ENCODE measurements around the gene GOLGA6L4. TPM values are rescaled to one million over a fixed set of nuclear protein-coding genes. Genes with fewer than 3 reads are reported as not detected.
A peak's percentile ranks its signal among the peaks of the same experiment; 100 is the strongest.
"Not testable (repeated sequence)": the region's sequence is repeated elsewhere in the genome, so short reads cannot be mapped to it uniquely, and the experiment has no call there.

Gene GOLGA6L4
- total RNA-seq (5.3 and 7.5 TPM in 2 replicates), polyA plus RNA-seq (1.1 and 1.8 TPM in 2 replicates), polyA minus RNA-seq (2.1 and 3.7 TPM in 2 replicates), Bru-seq, nascent RNA (percentile 23 among the genes with signal in this experiment), BruChase-seq, experiment 1, labeled RNA remaining after a 6-hour chase (percentile 44 among the genes with signal in this experiment), BruChase-seq, experiment 2, labeled RNA remaining after a 2-hour chase (percentile 41 among the genes with signal in this experiment)
- polyA plus RNA-seq (2011; cell fraction: cytosol; rRNA removed): 0.62 TPM in 2 replicates
- 11.2 and 18.2 TPM in 2 replicates for polyA plus RNA-seq (2011; cell fraction: nucleus; rRNA removed)
- 1.7 and 2.1 TPM in 2 replicates for polyA plus RNA-seq (2012)
- not detected for polyA minus RNA-seq (2011; cell fraction: cytosol; rRNA and poly(A)+ RNA removed)
- polyA minus RNA-seq (2011; cell fraction: nucleus; rRNA and poly(A)+ RNA removed): 5.0 and 5.5 TPM in 2 replicates
- long read RNA-seq, partial matches to known transcripts: 0 of 1 reads
- long read RNA-seq, other reads (novel, unspliced or antisense): 1 of 1 reads

GRCh38 chr15:84235573-84235972 is at the start of gene GOLGA6L4:
Gene GOLGA6L4, plus strand, starts transcription at chr15:84235773. Its CDS starts 62 bp downstream, at chr15:84235835.
- H2AFZ ChIP-seq (ENCODE audit: low read depth, low read length); H3K27me3 ChIP-seq (ENCODE audit: control insufficient read depth in 2 of 2, insufficient read depth in 2 of 2, low read length in 2 of 2); H3K9ac ChIP-seq (replicated peaks; ENCODE audit: extremely low read depth, insufficient read depth, low read length); POLR2A ChIA-PET; CTCF ChIA-PET; H3K9me1 ChIP-seq (replicated peaks; ENCODE audit: control insufficient read depth, extremely low read depth, insufficient read depth, low read length); H3K4me1 ChIP-seq (ENCODE audit: control insufficient read depth, extremely low read depth, insufficient read depth, low read length); FAIRE-seq; DNase-seq (ENCODE audit: low read depth, low spot score); H4K20me1 ChIP-seq (replicated peaks; ENCODE audit: control insufficient read depth, extremely low read depth, insufficient read depth, low read length); H3K9me3 ChIP-seq (replicated peaks; ENCODE audit: control insufficient read depth, insufficient read depth, low read length); H3K36me3 ChIP-seq (ENCODE audit: control insufficient read depth in 2 of 2, extremely low read depth in 1 of 2, insufficient read depth in 2 of 2, low read length in 2 of 2); BruUV-seq (replicated peaks); H3K27ac ChIP-seq (ENCODE audit: insufficient read depth, low read depth, low read length); H3K4me2 ChIP-seq (ENCODE audit: insufficient read depth, low read length); intact Hi-C loops (cut with micrococcal nuclease); dilution Hi-C loops (cut with MboI; ENCODE audit: extremely low pct_ligation_motif_present, low sequenced_read_pairs); H3K4me3 ChIP-seq (replicated peaks in 1 of 3; ENCODE audit: insufficient read depth in 1 of 3, low read depth in 1 of 3, low read length in 3 of 3); H3K79me2 ChIP-seq (ENCODE audit: control insufficient read depth, insufficient read depth, low read length): not testable (repeated sequence)

GRCh38 chr15:84192982-84193381 is 42.6 kb upstream of the GOLGA6L4 start:
- H3K4me2 ChIP-seq (ENCODE audit: insufficient read depth, low read length); CTCF ChIA-PET; H3K36me3 ChIP-seq (ENCODE audit: control insufficient read depth in 2 of 2, extremely low read depth in 1 of 2, insufficient read depth in 2 of 2, low read length in 2 of 2); H3K9me3 ChIP-seq (replicated peaks; ENCODE audit: control insufficient read depth, insufficient read depth, low read length); DNase-seq (ENCODE audit: low read depth, low spot score); H3K4me3 ChIP-seq (replicated peaks in 1 of 3; ENCODE audit: insufficient read depth in 1 of 3, low read depth in 1 of 3, low read length in 3 of 3); H3K9me1 ChIP-seq (replicated peaks; ENCODE audit: control insufficient read depth, extremely low read depth, insufficient read depth, low read length); H3K9ac ChIP-seq (replicated peaks; ENCODE audit: extremely low read depth, insufficient read depth, low read length); H3K27me3 ChIP-seq (ENCODE audit: control insufficient read depth in 2 of 2, insufficient read depth in 2 of 2, low read length in 2 of 2); POLR2A ChIA-PET; H4K20me1 ChIP-seq (replicated peaks; ENCODE audit: control insufficient read depth, extremely low read depth, insufficient read depth, low read length); H2AFZ ChIP-seq (ENCODE audit: low read depth, low read length); H3K79me2 ChIP-seq (ENCODE audit: control insufficient read depth, insufficient read depth, low read length); FAIRE-seq; H3K4me1 ChIP-seq (ENCODE audit: control insufficient read depth, extremely low read depth, insufficient read depth, low read length); dilution Hi-C loops (cut with MboI; ENCODE audit: extremely low pct_ligation_motif_present, low sequenced_read_pairs); H3K27ac ChIP-seq (ENCODE audit: insufficient read depth, low read depth, low read length); BruUV-seq (replicated peaks); intact Hi-C loops (cut with micrococcal nuclease): not testable (repeated sequence)

GRCh38 chr15:84195603-84196002 is 40.0 kb upstream of the GOLGA6L4 start:
- H3K36me3 ChIP-seq (ENCODE audit: control insufficient read depth in 2 of 2, extremely low read depth in 1 of 2, insufficient read depth in 2 of 2, low read length in 2 of 2); intact Hi-C loops (cut with micrococcal nuclease); H3K4me3 ChIP-seq (replicated peaks in 1 of 3; ENCODE audit: insufficient read depth in 1 of 3, low read depth in 1 of 3, low read length in 3 of 3); H3K9me3 ChIP-seq (replicated peaks; ENCODE audit: control insufficient read depth, insufficient read depth, low read length); dilution Hi-C loops (cut with MboI; ENCODE audit: extremely low pct_ligation_motif_present, low sequenced_read_pairs); H3K4me1 ChIP-seq (ENCODE audit: control insufficient read depth, extremely low read depth, insufficient read depth, low read length); H3K9me1 ChIP-seq (replicated peaks; ENCODE audit: control insufficient read depth, extremely low read depth, insufficient read depth, low read length); POLR2A ChIA-PET; H3K79me2 ChIP-seq (ENCODE audit: control insufficient read depth, insufficient read depth, low read length); H3K27ac ChIP-seq (ENCODE audit: insufficient read depth, low read depth, low read length); CTCF ChIA-PET; H3K9ac ChIP-seq (replicated peaks; ENCODE audit: extremely low read depth, insufficient read depth, low read length); H3K4me2 ChIP-seq (ENCODE audit: insufficient read depth, low read length); H2AFZ ChIP-seq (ENCODE audit: low read depth, low read length); DNase-seq (ENCODE audit: low read depth, low spot score); FAIRE-seq; H3K27me3 ChIP-seq (ENCODE audit: control insufficient read depth in 2 of 2, insufficient read depth in 2 of 2, low read length in 2 of 2); H4K20me1 ChIP-seq (replicated peaks; ENCODE audit: control insufficient read depth, extremely low read depth, insufficient read depth, low read length); BruUV-seq (replicated peaks): not testable (repeated sequence)

GRCh38 chr15:84196530-84197188 is 38.9 kb upstream of the GOLGA6L4 start:
- POLR2A ChIA-PET; H3K27ac ChIP-seq (ENCODE audit: insufficient read depth, low read depth, low read length); CTCF ChIA-PET; DNase-seq (ENCODE audit: low read depth, low spot score); H3K36me3 ChIP-seq (ENCODE audit: control insufficient read depth in 2 of 2, extremely low read depth in 1 of 2, insufficient read depth in 2 of 2, low read length in 2 of 2); H3K79me2 ChIP-seq (ENCODE audit: control insufficient read depth, insufficient read depth, low read length); dilution Hi-C loops (cut with MboI; ENCODE audit: extremely low pct_ligation_motif_present, low sequenced_read_pairs); H4K20me1 ChIP-seq (replicated peaks; ENCODE audit: control insufficient read depth, extremely low read depth, insufficient read depth, low read length); intact Hi-C loops (cut with micrococcal nuclease); H3K4me2 ChIP-seq (ENCODE audit: insufficient read depth, low read length); H3K4me1 ChIP-seq (ENCODE audit: control insufficient read depth, extremely low read depth, insufficient read depth, low read length); FAIRE-seq; BruUV-seq (replicated peaks); H3K27me3 ChIP-seq (ENCODE audit: control insufficient read depth in 2 of 2, insufficient read depth in 2 of 2, low read length in 2 of 2); H3K4me3 ChIP-seq (replicated peaks in 1 of 3; ENCODE audit: insufficient read depth in 1 of 3, low read depth in 1 of 3, low read length in 3 of 3); H3K9me1 ChIP-seq (replicated peaks; ENCODE audit: control insufficient read depth, extremely low read depth, insufficient read depth, low read length); H2AFZ ChIP-seq (ENCODE audit: low read depth, low read length); H3K9me3 ChIP-seq (replicated peaks; ENCODE audit: control insufficient read depth, insufficient read depth, low read length); H3K9ac ChIP-seq (replicated peaks; ENCODE audit: extremely low read depth, insufficient read depth, low read length): not testable (repeated sequence)
